Measurements from ENCODE around the gene CCDC187.
"Not testable (repeated sequence)": the region's sequence is repeated elsewhere in the genome, so short reads cannot be mapped to it uniquely, and the experiment has no call there.

The CCDC187 gene

GRCh38 chr9:136244969-136245218 lies 59.0 kb downstream of the CCDC187 start:
- FAIRE-seq = no peak
- DNase-seq (ENCODE audit: insufficient read length, low spot score) = no peak

GRCh38 chr9:136244122-136244968 lies 59.5 kb downstream of the CCDC187 start:
- DNase-seq (ENCODE audit: insufficient read length, low spot score) = no peak
- FAIRE-seq = no peak

DNA sequence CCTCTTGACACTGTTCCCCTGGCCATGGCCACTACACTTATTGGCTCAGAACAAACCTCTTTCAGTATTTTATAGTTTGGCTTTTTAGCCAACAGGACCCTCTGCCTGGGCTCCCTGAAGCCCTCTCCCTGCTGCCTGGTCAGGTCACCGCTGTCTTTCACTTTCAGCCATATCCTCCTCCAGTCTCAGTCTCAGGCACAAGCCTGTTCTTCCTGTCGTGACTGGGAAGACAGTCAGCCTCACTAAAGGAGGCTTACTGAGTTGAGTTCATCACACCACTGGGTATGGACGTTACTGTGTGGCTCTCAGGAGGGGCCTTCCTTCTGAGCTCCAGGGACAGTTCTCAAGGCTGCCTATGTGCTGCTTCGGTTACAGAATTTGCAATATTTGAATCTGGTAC lies 60.3 kb downstream of the CCDC187 start:
- DNase-seq (ENCODE audit: insufficient read length, low spot score) (no peak), FAIRE-seq (no peak)

GRCh38 chr9:136242918-136243525 lies 60.9 kb downstream of the CCDC187 start:
- FAIRE-seq = no peak

GRCh38 chr9:136242248-136242647 lies 61.6 kb downstream of the CCDC187 start:
- DNase-seq (ENCODE audit: insufficient read length, low spot score) (no peak), FAIRE-seq (no peak)

More at GRCh38 chr9:136242918-136243525, 60.9 kb downstream of the CCDC187 start:
- DNase-seq (ENCODE audit: insufficient read length, low spot score) = no peak

DNA sequence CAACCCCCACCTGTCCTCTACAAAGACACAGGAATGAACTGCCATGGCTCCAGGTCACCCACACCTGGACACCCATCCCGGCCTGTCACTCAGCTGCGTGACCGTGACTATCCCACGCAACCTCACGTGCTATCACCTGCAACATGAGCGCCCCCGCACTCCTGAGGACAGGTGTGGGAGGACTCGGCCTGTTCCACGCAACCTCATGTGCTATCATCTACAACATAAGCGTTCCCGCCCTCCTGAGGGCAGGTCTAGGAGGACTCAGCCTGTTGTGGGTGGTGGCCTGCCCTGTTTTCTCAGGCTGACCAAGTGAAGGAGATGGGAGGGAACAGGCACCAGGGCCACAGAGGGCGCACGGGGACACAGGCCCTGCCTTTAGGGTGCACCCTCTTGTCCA lies 62.4 kb downstream of the CCDC187 start:
- FAIRE-seq (no peak), DNase-seq (ENCODE audit: insufficient read length, low spot score) (no peak)

DNA sequence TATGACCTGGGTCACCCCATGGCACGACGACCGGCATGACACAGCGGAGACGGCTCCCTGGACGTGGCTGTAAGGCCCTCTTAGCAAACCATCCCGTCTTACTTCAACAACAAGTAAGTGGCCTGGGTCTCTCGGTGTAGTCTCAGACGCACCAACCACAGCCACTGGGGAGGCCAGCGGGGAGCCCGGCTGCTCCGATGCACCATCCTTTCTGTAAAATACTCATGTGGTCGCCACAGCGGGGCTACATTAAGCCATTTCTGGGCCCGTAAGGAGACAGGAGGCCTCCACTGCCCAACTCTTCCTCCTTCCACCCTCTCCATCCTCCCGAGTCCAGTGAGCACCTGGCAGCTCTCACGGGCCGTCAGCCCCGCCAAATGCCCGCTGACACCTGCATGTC lies 63.0 kb downstream of the CCDC187 start:
- FAIRE-seq = no peak

DNA sequence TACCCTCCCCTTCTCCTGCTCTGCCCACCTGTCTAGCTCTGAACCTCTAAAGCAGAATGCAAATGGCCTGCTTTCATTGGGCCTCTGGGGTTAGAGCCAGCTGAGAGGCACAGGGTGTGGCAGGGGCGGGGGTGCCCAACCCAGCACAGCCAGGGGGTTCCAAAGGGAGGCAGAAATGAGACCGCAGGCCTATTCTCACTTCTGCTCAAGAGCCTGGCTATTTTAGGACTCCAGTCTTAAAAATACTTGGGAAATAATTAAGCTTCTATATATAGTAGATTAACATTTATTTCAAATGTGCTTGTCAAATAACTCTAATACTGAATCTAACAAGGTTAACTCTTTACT lies 63.9 kb downstream of the CCDC187 start:
- DNase-seq (ENCODE audit: insufficient read length, low spot score) (no peak), FAIRE-seq (no peak)

More for the DNA sequence above, 63.0 kb downstream of the CCDC187 start:
- no peak for DNase-seq (ENCODE audit: insufficient read length, low spot score)

DNA sequence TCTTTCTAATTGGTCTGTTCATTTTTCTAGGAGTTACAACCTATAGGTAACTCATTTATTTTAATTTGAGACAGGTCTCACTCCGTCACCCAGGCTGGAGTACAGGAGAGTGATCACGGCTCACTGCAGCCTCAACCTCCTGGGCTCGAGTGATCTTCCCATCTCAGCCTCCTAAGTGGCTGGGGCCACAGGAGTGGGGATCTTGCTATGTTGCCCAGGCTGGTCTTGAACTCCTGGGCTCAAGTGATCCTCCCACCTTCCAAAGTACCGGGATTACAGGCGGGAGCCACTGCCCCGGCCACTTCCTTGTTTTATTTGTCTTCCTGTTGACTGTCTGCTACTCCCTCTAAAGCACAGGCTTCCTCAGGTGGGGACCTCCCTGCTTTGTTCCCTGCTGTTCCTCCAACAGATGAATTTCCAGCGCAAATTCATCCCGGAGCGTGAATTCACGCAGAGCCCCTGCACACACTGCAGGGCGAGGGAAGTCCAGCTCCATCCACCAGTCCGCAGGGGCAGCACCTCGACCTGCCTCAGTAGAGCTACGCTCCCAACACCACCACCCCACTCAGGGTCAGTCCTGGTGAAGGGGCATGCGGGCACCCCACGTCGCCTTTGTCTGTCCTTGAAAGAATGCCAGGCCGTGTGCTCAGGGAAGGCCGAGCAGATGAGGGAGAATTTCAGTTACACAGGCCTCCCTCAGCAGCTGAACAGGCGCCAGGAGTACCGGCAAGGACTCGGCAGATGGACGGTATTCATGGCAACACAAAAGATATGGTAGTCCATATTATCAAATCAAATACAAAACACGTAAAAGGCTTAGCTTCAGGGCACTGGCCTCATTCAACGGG lies 64.5 kb downstream of the CCDC187 start:
- FAIRE-seq (no peak), DNase-seq (ENCODE audit: insufficient read length, low spot score) (no peak)

DNA sequence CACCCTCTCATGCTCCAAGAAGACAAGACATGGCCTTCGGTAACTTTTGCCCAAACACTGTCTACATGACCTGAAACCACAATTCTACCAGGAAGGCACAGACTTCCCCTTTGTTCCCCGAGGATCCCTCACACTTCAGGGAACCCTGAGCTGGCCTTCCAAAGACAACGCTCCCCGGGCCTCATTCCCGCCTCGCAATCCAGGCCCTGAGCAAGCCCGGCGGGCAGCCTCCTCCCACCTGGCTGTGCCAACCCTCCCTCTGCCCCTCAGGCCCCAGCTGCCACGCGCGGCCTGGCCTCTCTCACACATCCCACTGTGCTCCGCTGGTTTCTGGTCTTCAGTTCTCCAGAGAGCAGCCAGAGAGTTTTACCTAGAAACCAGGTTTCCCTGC lies 65.6 kb downstream of the CCDC187 start:
- no peak for DNase-seq (ENCODE audit: insufficient read length, low spot score)
- FAIRE-seq = no peak

DNA sequence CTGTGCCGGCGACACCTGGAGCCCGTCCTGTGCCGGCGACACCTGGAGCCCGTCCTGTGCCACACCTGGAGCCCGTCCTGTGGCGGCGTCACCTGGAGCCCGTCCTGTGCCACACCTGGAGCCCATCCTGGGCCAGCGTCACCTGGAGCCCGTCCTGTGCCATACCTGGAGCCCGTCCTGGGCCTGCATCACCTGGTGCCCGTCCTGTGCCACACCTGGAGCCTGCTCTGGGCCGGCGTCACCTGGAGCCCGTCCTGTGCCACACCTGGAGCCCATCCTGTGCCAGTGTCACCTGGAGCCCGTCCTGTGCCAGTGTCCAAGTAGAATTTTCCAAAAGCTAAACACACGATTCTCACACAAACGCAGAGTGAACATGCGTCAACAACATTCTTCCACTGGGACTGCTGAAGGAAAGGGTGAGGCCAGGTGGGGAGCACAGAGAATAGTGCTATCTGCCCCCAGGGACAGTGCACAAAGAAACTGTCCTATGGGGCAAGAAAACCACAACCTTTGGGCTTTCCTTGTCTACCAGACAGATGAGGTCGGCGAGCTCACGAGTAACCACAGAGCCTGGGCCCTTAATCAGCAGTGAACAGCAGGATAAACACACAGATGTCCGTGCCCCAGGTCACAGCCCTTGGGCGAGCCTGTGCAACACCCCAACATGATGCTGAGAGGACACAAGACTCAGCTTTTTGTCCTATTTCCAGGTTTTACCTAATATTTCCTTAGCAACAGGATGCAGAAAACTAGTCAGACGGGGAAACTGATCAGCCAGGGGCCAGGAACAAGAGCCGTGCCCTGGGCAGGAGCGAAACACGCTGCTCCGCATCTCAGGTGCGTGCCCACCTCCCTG lies 66.2 kb downstream of the CCDC187 start:
- no peak for DNase-seq (ENCODE audit: insufficient read length, low spot score)
- FAIRE-seq = no peak

DNA sequence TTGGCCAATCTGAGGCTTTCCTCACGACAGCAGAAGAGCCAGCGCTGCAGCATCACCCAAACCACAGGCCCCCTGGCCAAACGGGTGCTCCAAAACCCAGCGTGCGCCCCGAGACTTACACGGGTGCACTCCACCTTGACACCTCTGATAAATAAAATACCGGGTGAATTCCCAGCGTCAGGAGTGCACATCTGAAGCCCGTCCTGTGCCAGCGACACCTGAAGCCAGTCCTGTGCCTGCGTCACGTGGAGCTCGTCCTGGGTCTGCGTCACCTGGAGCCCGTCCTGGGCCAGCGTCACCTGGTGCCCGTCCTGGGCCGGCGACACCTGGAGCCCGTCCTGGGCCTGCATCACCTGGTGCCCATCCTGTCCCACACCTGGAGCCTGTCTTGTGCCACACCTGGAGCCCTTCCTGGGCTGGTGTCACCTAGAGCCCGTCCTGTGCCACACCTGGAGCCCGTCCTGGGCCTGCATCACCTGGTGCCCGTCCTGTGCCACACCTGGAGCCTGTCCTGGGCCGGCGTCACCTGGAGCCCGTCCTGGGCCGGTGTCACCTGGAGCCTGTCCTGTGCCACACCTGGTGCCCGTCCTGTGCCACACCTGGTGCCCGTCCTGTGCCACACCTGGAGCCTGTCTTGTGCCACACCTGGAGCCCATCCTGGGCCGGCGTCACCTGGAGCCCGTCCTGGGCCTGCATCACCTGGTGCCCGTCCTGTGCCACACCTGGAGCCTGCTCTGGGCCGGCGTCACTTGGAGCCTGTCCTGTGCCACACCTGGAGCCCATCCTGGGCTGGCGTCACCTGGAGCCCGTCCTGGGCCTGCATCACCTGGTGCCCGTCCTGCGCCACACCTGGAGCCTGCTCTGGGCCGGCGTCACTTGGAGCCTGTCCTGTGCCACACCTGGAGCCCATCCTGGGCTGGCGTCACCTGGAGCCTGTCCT lies 67.2 kb downstream of the CCDC187 start:
- not testable (repeated sequence) for FAIRE-seq; DNase-seq (ENCODE audit: insufficient read length, low spot score)

GRCh38 chr9:136235709-136236455 lies 68.0 kb downstream of the CCDC187 start:
- no peak for DNase-seq (ENCODE audit: insufficient read length, low spot score)
- FAIRE-seq = no peak

GRCh38 chr9:136235171-136235570 lies 68.7 kb downstream of the CCDC187 start:
- no peak for DNase-seq (ENCODE audit: insufficient read length, low spot score)
- FAIRE-seq = no peak

- DNase-seq (ENCODE audit: insufficient read length, low spot score) (no peak), FAIRE-seq (no peak)
Measured at GRCh38 chr9:136234597-136234996, 69.3 kb downstream of the CCDC187 start.

- no peak for FAIRE-seq
- DNase-seq (ENCODE audit: insufficient read length, low spot score) = no peak
Measured at GRCh38 chr9:136233868-136234267, 70.0 kb downstream of the CCDC187 start.

DNA sequence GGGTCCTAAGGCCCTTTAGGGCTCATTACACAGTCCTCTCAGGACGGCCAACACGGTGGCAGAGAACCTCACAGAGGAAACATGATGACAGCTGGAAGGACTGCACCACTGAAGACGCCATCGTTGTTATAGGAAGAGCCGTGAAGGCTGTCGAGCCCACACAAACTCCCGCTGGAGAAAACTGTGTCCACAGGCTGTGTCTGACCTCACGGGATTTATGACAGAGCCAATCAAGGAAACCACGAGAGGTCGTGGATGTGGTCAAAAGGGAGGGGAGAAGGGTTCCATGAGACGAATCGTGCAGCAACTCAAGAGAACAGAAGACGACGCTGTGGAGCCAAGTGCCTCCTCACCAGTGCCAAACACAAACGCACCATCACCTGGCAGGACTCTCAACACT lies 70.5 kb downstream of the CCDC187 start:
- no peak for FAIRE-seq

GRCh38 chr9:136232969-136233368 lies 70.9 kb downstream of the CCDC187 start:
- FAIRE-seq (no peak), DNase-seq (ENCODE audit: insufficient read length, low spot score) (no peak)

More for the DNA sequence above, 70.5 kb downstream of the CCDC187 start:
- DNase-seq (ENCODE audit: insufficient read length, low spot score) = no peak
